Thyroid gland (tissue), 4 donors: ENCODE data around the gene KRTAP6-3. TPM values are rescaled to one million over a fixed set of nuclear protein-coding genes. Genes with fewer than 3 reads are reported as not detected.

ENCODE experiments used
- DNase-seq, 2 donors: peaks; one replicate each; pipeline ENCODE4 v3.0.0-alpha.2; 2019
- H3K27ac ChIP-seq, 3 donors: fragments of 200-600 bp; sonication (generic); 1 replicate in 2 of 3; 2 replicates in 1 of 3; pipeline ENCODE4 v1.5.1; 2016 to 2019; ENCODE audit warnings: mild to moderate bottlenecking in 1 of 3, moderate library complexity in 1 of 3
- H3K27me3 ChIP-seq: fragments of 200-600 bp; sonication (generic); one replicate; pipeline ENCODE4 v1.5.1; 2019
- H3K36me3 ChIP-seq, 2 donors: fragments of 200-600 bp; sonication (generic); one replicate each; pipeline ENCODE4 v1.5.1; 2016 to 2019
- H3K4me1 ChIP-seq, 2 donors: fragments of 200-600 bp; sonication (generic); one replicate each; pipeline ENCODE4 v1.5.1; 2017 to 2019
- H3K4me3 ChIP-seq, 3 donors: fragments of 200-600 bp; sonication (generic); replicated peaks in 1 of 3; 1 replicate in 2 of 3; 2 replicates in 1 of 3; pipeline ENCODE4 v1.5.1; 2016; ENCODE audit warnings: mild to moderate bottlenecking in 1 of 3
- H3K9me3 ChIP-seq: fragments of 200-600 bp; sonication (generic); one replicate; pipeline ENCODE4 v1.5.1; 2017
- CTCF ChIP-seq, 6 experiments: fragments of 200-600 bp in 3 of 6; fragments of 450-650 bp in 3 of 6; sonication (generic) in 3 of 6; IDR thresholded peaks; one replicate each; pipeline ENCODE4 v1.5.1; 2016 to 2019; ENCODE audit warnings: antibody characterized with exemption in 6 of 6, mild to moderate bottlenecking in 2 of 6, inconsistent platforms in 1 of 6, moderate library complexity in 1 of 6
- POLR2A ChIP-seq, 2 donors: fragments of 450-650 bp; IDR thresholded peaks; one replicate each; pipeline ENCODE4 v1.6.1; 2017; ENCODE audit warnings: antibody characterized with exemption in 2 of 2, mild to moderate bottlenecking in 2 of 2, moderate library complexity in 1 of 2
- WGBS, 2 donors: methylation state at CpG; one replicate each; pipeline ENCODE4 v1.1.5; 2017; 5-methylcytosine and 5-hydroxymethylcytosine counted together
- intact Hi-C: fragments of 100-400 bp; cut with DNase I; formaldehyde crosslinking; loops from one replicate; pipeline ENCODE4 v1.15.1; 2023
- total RNA-seq, 4 donors: library from RNA; depleted of rRNA; stranded (reverse); fragments of >200 nt; gene quantifications; one replicate each; pipeline ENCODE4 v1.2.3, GENCODE V29; 2016

The KRTAP6-3 gene
- total RNA-seq, 4 donors from 2014 or later = not detected

GRCh38 chr21:30563072-30563471 lies 29.2 kb upstream of the KRTAP6-3 start:
- intact Hi-C loops = no loop called here
- no peaks in the 10 kb centered on the region for H3K4me1 ChIP-seq
- no peaks in the 10 kb centered on the region for H3K27me3 ChIP-seq
- no peak for DNase-seq
- H3K9me3 ChIP-seq = no peaks in the 10 kb centered on the region
- TF ChIP-seq POLR2A (IDR thresholded peaks at IDR 0.05) = no peak
- no peak for TF ChIP-seq CTCF (IDR thresholded peaks at IDR 0.05)
- no peak overlapping the region for H3K4me3 ChIP-seq
- no peaks in the 10 kb centered on the region for H3K36me3 ChIP-seq
- WGBS, 2 donors = 70 to 72% methylated on average over 6 of the region's 6 CpGs
- H3K27ac ChIP-seq = no peak overlapping the region

GRCh38 chr21:30563630-30564029 lies 28.6 kb upstream of the KRTAP6-3 start:
- Histone ChIP-seq H3K27me3 (no peaks in the 10 kb centered on the region), H3K4me3 (no peak overlapping the region), H3K9me3 (no peaks in the 10 kb centered on the region), H3K27ac (no peak overlapping the region), H3K36me3 (no peaks in the 10 kb centered on the region), H3K4me1 (no peaks in the 10 kb centered on the region)
- no peak for DNase-seq
- intact Hi-C loops = no loop called here
- no peak for TF ChIP-seq POLR2A (IDR thresholded peaks at IDR 0.05)
- no peak for TF ChIP-seq CTCF (IDR thresholded peaks at IDR 0.05)
- WGBS, 2 donors = 90 to 91% methylated on average over 2 of the region's 2 CpGs

GRCh38 chr21:30567617-30568016 lies 24.6 kb upstream of the KRTAP6-3 start:
- H3K4me1 ChIP-seq = no peaks in the 10 kb centered on the region
- H3K9me3 ChIP-seq = no peaks in the 10 kb centered on the region
- no peak overlapping the region for H3K27ac ChIP-seq
- H3K27me3 ChIP-seq = no peaks in the 10 kb centered on the region
- no peaks in the 10 kb centered on the region for H3K36me3 ChIP-seq
- no peak for DNase-seq
- intact Hi-C loops = no loop called here
- TF ChIP-seq POLR2A (IDR thresholded peaks at IDR 0.05) (no peak), CTCF (IDR thresholded peaks at IDR 0.05) (no peak)
- H3K4me3 ChIP-seq = no peak overlapping the region

GRCh38 chr21:30577766-30578165 lies 14.5 kb upstream of the KRTAP6-3 start:
- H3K36me3 ChIP-seq = no peaks in the 10 kb centered on the region
- no peak for DNase-seq
- no peak for TF ChIP-seq CTCF (IDR thresholded peaks at IDR 0.05)
- TF ChIP-seq POLR2A (IDR thresholded peaks at IDR 0.05) = no peak
- H3K27ac ChIP-seq = no peak overlapping the region
- H3K9me3 ChIP-seq = no peaks in the 10 kb centered on the region
- H3K4me1 ChIP-seq = no peaks in the 10 kb centered on the region
- no peaks in the 10 kb centered on the region for H3K27me3 ChIP-seq
- intact Hi-C loops = no loop called here
- H3K4me3 ChIP-seq = no peak overlapping the region

DNA sequence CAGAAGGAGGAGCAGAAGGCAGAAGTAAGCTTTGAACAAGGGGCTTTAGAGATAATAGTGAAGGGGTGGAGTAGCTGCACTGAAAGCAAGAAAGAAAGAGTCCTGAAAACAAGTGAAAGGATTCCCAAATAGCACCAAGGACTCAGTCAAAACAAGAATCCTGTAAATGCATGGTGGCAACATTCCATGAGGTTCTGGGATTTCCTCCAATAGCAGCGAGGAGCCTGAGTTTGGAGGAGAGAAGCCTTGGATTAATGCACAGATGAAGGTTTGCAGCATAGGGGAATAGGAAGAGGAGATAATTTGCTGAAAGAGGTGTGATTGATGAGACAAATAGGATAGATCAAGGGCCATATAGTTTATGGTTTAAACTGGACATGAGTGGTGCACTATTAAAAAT lies 12.9 kb upstream of the KRTAP6-3 start:
- no peak for DNase-seq
- Histone ChIP-seq H3K4me3 (no peak overlapping the region), H3K4me1 (no peaks in the 10 kb centered on the region), H3K9me3 (no peaks in the 10 kb centered on the region), H3K36me3 (no peaks in the 10 kb centered on the region), H3K27ac (no peak overlapping the region), H3K27me3 (no peaks in the 10 kb centered on the region)
- intact Hi-C loops = no loop called here
- TF ChIP-seq CTCF (IDR thresholded peaks at IDR 0.05) (no peak), POLR2A (IDR thresholded peaks at IDR 0.05) (no peak)
- WGBS, 2 donors = 44 to 66% methylated on average over 1 of the region's 1 CpG
